Nephron progenitor cell (in vitro differentiated cells): ENCODE results near the gene PDE7B.
"Not testable (repeated sequence)": the region's sequence is repeated elsewhere in the genome, so short reads cannot be mapped to it uniquely, and the experiment has no call there.

Experiments used
- DNase-seq: peaks from one replicate; pipeline ENCODE4 v3.0.0; 2021
- H3K27ac Mint-ChIP-seq: 2 replicates; pipeline ENCODE4 v1.8.0; 2021; ENCODE audit warnings: mild to moderate bottlenecking, moderate library complexity, mixed read lengths
- H3K27me3 Mint-ChIP-seq: 2 replicates; pipeline ENCODE4 v1.8.0; 2021; ENCODE audit warnings: mild to moderate bottlenecking, low read depth, mixed read lengths; ENCODE audit not compliant: poor library complexity
- H3K36me3 Mint-ChIP-seq: 2 replicates; pipeline ENCODE4 v1.8.0; 2021; ENCODE audit warnings: low read depth, mixed read lengths
- H3K4me1 Mint-ChIP-seq: 2 replicates; pipeline ENCODE4 v1.8.0; 2021; ENCODE audit warnings: mixed read lengths
- H3K4me3 Mint-ChIP-seq: 2 replicates; pipeline ENCODE4 v1.8.0; 2021; ENCODE audit warnings: mild to moderate bottlenecking, moderate library complexity, mixed read lengths
- H3K9me3 Mint-ChIP-seq: 2 replicates; pipeline ENCODE4 v1.8.0; 2021; ENCODE audit warnings: mild to moderate bottlenecking, moderate library complexity, mixed read lengths
- TF ChIP-seq, protein P1 (sequence below): fragments of 200-600 bp; sonication (generic); IDR thresholded peaks from 2 replicates; pipeline ENCODE4 v1.5.0; 2021; ENCODE audit warnings: antibody characterized with exemption

The PDE7B gene

DNA sequence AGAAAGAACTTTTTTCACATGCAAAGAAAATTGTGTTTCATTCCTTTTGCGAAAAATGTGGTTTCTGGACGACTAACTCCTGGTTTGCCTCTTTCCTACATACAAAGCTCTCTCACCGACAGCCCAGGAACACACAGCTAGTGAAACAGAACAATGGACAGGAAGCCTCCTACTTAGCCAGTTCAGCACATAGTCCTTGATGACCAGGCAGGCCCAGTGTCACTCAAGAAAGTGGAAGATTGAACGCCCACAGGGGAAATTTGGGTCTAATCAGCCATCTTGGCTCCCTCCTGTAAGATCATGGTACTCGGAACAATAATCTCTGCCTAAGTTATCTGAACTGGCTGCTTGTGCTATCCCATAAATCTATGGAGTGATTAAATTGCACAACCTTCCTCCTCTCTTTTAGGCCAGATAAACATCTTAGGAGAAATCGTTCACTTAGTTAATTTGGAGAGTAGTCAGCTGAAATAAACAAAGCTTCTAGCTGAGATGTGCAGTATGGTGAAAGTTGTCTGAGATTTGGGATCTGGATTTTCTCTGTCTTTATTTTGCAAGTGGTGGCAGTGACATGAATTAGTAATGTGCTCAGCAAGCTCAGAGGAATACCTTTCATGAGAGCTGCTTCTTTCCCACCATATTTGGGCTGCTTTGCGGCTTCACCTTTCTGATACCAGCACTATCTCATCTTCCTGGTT is 251.6 kb downstream of the PDE7B start:
- Mint-ChIP-seq H3K27me3 (peaks cover 17% of the 10 kb centered on the region), H3K9me3 (peaks cover 15% of the 10 kb centered on the region), H3K4me3 (no peak overlapping the region), H3K27ac (peak overlapping the region; percentile 79), H3K4me1 (peaks cover 54% of the 10 kb centered on the region), H3K36me3 (no peaks in the 10 kb centered on the region)
- no peak for DNase-seq
- TF ChIP-seq, protein P1, sequence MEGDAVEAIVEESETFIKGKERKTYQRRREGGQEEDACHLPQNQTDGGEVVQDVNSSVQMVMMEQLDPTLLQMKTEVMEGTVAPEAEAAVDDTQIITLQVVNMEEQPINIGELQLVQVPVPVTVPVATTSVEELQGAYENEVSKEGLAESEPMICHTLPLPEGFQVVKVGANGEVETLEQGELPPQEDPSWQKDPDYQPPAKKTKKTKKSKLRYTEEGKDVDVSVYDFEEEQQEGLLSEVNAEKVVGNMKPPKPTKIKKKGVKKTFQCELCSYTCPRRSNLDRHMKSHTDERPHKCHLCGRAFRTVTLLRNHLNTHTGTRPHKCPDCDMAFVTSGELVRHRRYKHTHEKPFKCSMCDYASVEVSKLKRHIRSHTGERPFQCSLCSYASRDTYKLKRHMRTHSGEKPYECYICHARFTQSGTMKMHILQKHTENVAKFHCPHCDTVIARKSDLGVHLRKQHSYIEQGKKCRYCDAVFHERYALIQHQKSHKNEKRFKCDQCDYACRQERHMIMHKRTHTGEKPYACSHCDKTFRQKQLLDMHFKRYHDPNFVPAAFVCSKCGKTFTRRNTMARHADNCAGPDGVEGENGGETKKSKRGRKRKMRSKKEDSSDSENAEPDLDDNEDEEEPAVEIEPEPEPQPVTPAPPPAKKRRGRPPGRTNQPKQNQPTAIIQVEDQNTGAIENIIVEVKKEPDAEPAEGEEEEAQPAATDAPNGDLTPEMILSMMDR = no peak

DNA sequence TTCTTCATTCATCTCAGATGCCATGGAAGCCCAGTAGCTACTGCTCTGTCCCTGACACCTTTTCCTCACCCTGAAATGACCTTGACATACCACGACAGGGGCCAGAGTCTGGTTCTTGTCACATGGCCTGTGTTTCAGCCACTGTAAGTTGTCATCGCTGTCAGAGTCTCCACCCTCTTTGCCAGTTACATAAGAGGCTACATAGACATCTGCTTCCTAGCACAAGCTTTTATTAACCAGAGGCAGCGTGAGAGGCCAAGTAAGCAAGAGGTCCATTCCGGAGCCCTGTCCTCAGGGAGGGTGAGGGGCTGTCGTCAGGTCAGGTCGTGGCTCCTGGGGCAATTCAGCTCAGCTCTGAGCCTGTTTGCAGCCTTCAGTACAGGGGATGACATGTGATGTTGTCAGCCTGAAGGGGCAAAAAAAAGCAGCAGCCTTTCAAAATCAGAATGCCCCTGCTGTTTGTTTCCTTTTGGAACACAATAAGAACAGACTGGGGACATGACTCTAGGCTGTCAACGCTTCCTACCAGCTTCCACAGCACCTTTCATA is 252.3 kb downstream of the PDE7B start:
- Mint-ChIP-seq H3K27me3 (peaks cover 19% of the 10 kb centered on the region), H3K27ac (peak overlapping the region; percentile 85), H3K36me3 (no peaks in the 10 kb centered on the region), H3K4me3 (no peak overlapping the region), H3K4me1 (peaks cover 61% of the 10 kb centered on the region), H3K9me3 (peaks cover 15% of the 10 kb centered on the region)
- TF ChIP-seq, protein P1 = no peak
- DNase-seq = no peak

DNA sequence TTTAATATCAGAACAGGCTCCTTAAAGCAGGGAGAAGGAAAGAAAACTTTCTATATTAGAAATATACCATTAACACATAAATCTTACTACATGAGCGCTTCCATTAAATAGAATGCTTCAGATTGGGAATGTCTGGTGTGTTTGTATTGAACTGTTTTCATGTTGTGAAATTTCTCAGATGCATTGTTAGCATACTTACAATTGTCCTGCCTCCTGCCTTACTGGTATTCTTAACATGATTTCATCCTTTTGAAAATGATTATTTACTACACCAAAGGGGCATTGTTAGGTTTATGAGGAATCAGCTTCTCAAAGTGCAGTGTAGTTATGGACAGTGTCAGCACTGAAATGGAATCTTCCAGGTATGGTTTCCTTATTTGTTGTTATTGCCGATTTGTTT is 253.1 kb downstream of the PDE7B start:
- peak overlapping the region; percentile 85 for H3K27ac Mint-ChIP-seq
- no peaks in the 10 kb centered on the region for H3K36me3 Mint-ChIP-seq
- no peak overlapping the region for H3K4me3 Mint-ChIP-seq
- peaks cover 21% of the 10 kb centered on the region for H3K27me3 Mint-ChIP-seq
- H3K4me1 Mint-ChIP-seq = peaks cover 68% of the 10 kb centered on the region
- TF ChIP-seq, protein P1 = no peak
- DNase-seq = no peak
- peaks cover 15% of the 10 kb centered on the region for H3K9me3 Mint-ChIP-seq

DNA sequence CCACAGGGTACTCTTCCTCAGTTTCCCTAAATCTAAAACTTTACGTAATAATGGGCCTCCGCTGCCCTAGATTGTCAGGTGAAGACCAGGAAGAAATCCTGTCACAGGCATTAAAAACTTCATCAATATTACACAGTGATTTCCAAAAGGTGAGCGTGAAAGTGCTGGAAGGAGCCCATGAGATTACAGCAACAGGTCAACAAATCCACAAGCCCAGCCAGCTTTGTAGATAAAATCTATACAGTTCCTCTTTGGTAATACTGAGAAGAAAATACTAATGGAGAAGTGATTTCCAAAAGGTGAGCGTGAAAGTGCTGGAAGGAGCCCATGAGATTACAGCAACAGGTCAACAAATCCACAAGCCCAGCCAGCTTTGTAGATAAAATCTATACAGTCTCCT is 254.3 kb downstream of the PDE7B start:
- not testable (repeated sequence) for H3K36me3 Mint-ChIP-seq, H3K4me3 Mint-ChIP-seq, H3K9me3 Mint-ChIP-seq, DNase-seq, H3K27ac Mint-ChIP-seq
- H3K27me3 Mint-ChIP-seq = peaks cover 23% of the 10 kb centered on the region
- H3K4me1 Mint-ChIP-seq = peaks cover 78% of the 10 kb centered on the region

DNA sequence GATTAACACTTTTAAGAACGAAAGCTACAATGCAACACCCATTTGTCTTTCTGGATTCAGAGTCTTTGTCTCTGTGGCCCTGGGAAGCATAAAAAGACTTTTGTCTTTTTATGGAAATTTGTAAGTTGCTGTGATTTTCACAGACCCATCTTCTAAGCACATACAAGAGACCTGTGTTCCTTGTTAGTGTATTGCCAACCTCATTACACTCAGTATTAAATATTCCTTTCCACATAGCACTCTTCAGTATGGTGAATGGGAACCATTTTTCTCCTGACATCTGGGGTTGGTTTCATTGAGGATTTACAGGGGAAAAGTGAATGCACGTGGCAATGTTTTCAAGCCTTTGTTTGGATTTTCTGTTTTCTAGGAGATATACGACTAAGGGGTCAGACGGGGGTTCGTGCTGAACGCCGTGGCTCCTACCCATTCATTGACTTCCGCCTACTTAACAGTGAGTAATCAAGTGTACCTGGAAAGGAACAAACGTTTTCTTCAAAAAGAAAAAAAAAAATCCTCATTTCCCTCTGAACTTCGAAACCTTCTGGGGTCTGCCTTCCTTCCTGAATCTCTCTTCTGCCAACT is 257.0 kb downstream of the PDE7B start:
- Mint-ChIP-seq H3K4me3 (peak overlapping the region; percentile 21), H3K27me3 (peaks cover 11% of the 10 kb centered on the region), H3K4me1 (peaks cover 90% of the 10 kb centered on the region), H3K9me3 (peaks cover 4% of the 10 kb centered on the region), H3K27ac (peak overlapping the region; percentile 91), H3K36me3 (no peaks in the 10 kb centered on the region)
- TF ChIP-seq, protein P1 = no peak
- no peak for DNase-seq

DNA sequence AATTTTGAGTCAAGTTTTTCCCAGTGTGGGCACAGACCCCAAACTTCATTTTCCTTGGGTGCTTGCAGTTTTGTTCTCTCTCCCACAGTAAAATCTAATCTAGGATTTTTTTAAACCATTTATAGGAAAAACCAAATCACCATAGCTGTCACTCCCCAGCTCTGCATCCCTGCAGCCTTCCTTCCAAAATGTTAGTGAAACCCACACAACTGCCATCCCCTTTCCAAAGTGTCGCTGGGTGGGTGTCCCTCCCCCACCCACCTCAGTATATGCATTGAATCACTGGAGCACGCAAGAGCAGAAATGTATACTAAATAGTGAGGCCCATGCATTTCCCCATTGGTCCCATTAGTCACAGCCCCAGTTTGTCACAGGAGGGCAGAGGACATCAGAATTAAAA is 260.3 kb downstream of the PDE7B start:
- peak overlapping the region; percentile 21 for H3K4me3 Mint-ChIP-seq
- TF ChIP-seq, protein P1 = no peak
- peaks cover 76% of the 10 kb centered on the region for H3K4me1 Mint-ChIP-seq
- H3K27me3 Mint-ChIP-seq = peaks cover 15% of the 10 kb centered on the region
- no peaks in the 10 kb centered on the region for H3K36me3 Mint-ChIP-seq
- DNase-seq = no peak
- peaks cover 4% of the 10 kb centered on the region for H3K9me3 Mint-ChIP-seq
- H3K27ac Mint-ChIP-seq = no peak overlapping the region
